IMR-90 (cell line): ENCODE results near the gene FOXP1. TPM values are rescaled to one million over a fixed set of nuclear protein-coding genes. Genes with fewer than 3 reads are reported as not detected.

ENCODE experiments used
- ATAC-seq: fragments of 200-7000 bp; cut with Tn5 transposase; 2 replicates; pipeline ENCODE4 v1.9.1; 2020; ENCODE audit warnings: low read depth, mild to moderate bottlenecking, moderate library complexity
- BruUV-seq: library from RNA; stranded (reverse); fragments of 400-500 nt; replicated peaks from 2 replicates; lab custom pipeline; 2021; lab: Mats Ljungman, UMichigan
- CTCF ChIA-PET: fragments of 300-600 bp; formaldehyde crosslinking; extraction: SDS; loops from one replicate; lab custom pipeline; 2021; ENCODE audit warnings: antibody characterized with exemption; lab: Yijun Ruan, JAX
- POLR2A ChIA-PET: fragments of 300-600 bp; sonication (Branson Sonifier 250); formaldehyde crosslinking; loops from one replicate; lab custom pipeline; 2022; ENCODE audit warnings: antibody characterized with exemption; ENCODE audit not compliant: unreplicated experiment; lab: Charles Lee
- DNase-seq: peaks from one replicate; pipeline ENCODE4 v3.0.0; 2013
- H2AFZ ChIP-seq: replicated peaks from 2 replicates; pipeline ENCODE3; 2013; ENCODE audit warnings: low read length, mild to moderate bottlenecking; ENCODE audit not compliant: poor library complexity
- H2AK5ac ChIP-seq: 2 replicates; pipeline ENCODE4 v1.6.1; 2013; ENCODE audit warnings: low read depth, low read length, inconsistent platforms
- H2AK9ac ChIP-seq: replicated peaks from 2 replicates; pipeline ENCODE3; 2013; ENCODE audit warnings: mild to moderate bottlenecking, low read depth, low read length, moderate library complexity; ENCODE audit not compliant: poor library complexity
- H2BK120ac ChIP-seq: 2 replicates; pipeline ENCODE4 v1.6.1; 2013; ENCODE audit warnings: low read depth, low read length, inconsistent platforms
- H2BK15ac ChIP-seq: 3 replicates; pipeline ENCODE4 v1.6.1; 2013; ENCODE audit warnings: low read depth, low read length, inconsistent platforms
- H2BK20ac ChIP-seq: 2 replicates; pipeline ENCODE4 v1.6.1; 2013; ENCODE audit warnings: low read depth, mild to moderate bottlenecking, inconsistent platforms, low read length, moderate library complexity
- H2BK5ac ChIP-seq: 2 replicates; pipeline ENCODE4 v1.6.1; 2013; ENCODE audit warnings: mild to moderate bottlenecking, low read depth, low read length, inconsistent platforms; ENCODE audit not compliant: poor library complexity, severe bottlenecking
- H3K14ac ChIP-seq: replicated peaks from 2 replicates; pipeline ENCODE4 v1.6.1; 2013; ENCODE audit warnings: low read depth, low read length, inconsistent platforms
- H3K18ac ChIP-seq: 2 replicates; pipeline ENCODE4 v1.6.1; 2013; ENCODE audit warnings: low read depth, low read length, control low read depth
- H3K23ac ChIP-seq: 2 replicates; pipeline ENCODE4 v1.6.1; 2013; ENCODE audit warnings: low read depth, low read length, inconsistent platforms
- H3K27ac ChIP-seq: 2 replicates; pipeline ENCODE4 v1.5.1; 2013; ENCODE audit warnings: mild to moderate bottlenecking, control low read depth, low read length; ENCODE audit not compliant: insufficient read depth
- H3K27me3 ChIP-seq: 2 replicates; pipeline ENCODE4 v1.6.1; 2013; ENCODE audit warnings: low read length; ENCODE audit not compliant: control insufficient read depth, insufficient read depth
- H3K36me3 ChIP-seq: 2 replicates; pipeline ENCODE4 v1.6.1; 2013; ENCODE audit warnings: low read length, mixed read lengths; ENCODE audit not compliant: control insufficient read depth, insufficient read depth
- H3K4ac ChIP-seq: 2 replicates; pipeline ENCODE4 v1.6.1; 2013; ENCODE audit warnings: low read depth, low read length, inconsistent platforms
- H3K4me1 ChIP-seq: 2 replicates; pipeline ENCODE4 v1.6.1; 2013; ENCODE audit warnings: low read length, mixed read lengths; ENCODE audit not compliant: control insufficient read depth, insufficient read depth
- H3K4me2 ChIP-seq: 2 replicates; pipeline ENCODE4 v1.6.1; 2013; ENCODE audit warnings: low read depth, mild to moderate bottlenecking, control low read depth, low read length, moderate library complexity
- H3K4me3 ChIP-seq: 2 replicates; pipeline ENCODE4 v1.5.1; 2013; ENCODE audit warnings: low read depth, mild to moderate bottlenecking, control low read depth, low read length, moderate library complexity; ENCODE audit not compliant: insufficient read depth
- H3K56ac ChIP-seq: 2 replicates; pipeline ENCODE4 v1.6.1; 2013; ENCODE audit warnings: low read length, inconsistent platforms; ENCODE audit not compliant: insufficient read depth; ENCODE audit errors: extremely low read depth
- H3K79me1 ChIP-seq, 2 experiments: 2 replicates each; pipeline ENCODE4 v1.6.1; 2013; ENCODE audit warnings: low read length in 2 of 2, inconsistent platforms in 1 of 2, low read depth in 1 of 2
- H3K9ac ChIP-seq: 2 replicates; pipeline ENCODE4 v1.6.1; 2013; ENCODE audit warnings: low read depth, low read length, control low read depth
- H3K9me1 ChIP-seq: 2 replicates; pipeline ENCODE4 v1.6.1; 2013; ENCODE audit warnings: low read length, inconsistent platforms; ENCODE audit not compliant: insufficient read depth
- H3K9me3 ChIP-seq: 2 replicates; pipeline ENCODE4 v1.6.1; 2013; ENCODE audit warnings: low read length; ENCODE audit not compliant: control insufficient read depth, insufficient read depth
- H4K20me1 ChIP-seq: 2 replicates; pipeline ENCODE4 v1.6.1; 2013; ENCODE audit warnings: low read length, inconsistent platforms; ENCODE audit not compliant: insufficient read depth
- H4K5ac ChIP-seq: 2 replicates; pipeline ENCODE4 v1.6.1; 2013; ENCODE audit warnings: mild to moderate bottlenecking, low read depth, low read length, control low read depth
- H4K8ac ChIP-seq, 2 experiments: 2 replicates each; pipeline ENCODE4 v1.6.1; 2013; ENCODE audit warnings: low read depth in 2 of 2, low read length in 2 of 2, control low read depth in 1 of 2, inconsistent platforms in 1 of 2
- H4K91ac ChIP-seq: 2 replicates; pipeline ENCODE4 v1.6.1; 2013; ENCODE audit warnings: low read depth, low read length, inconsistent platforms; ENCODE audit not compliant: insufficient read depth
- BHLHE40 ChIP-seq: fragments of 150-350 bp; IDR thresholded peaks from 2 replicates; pipeline ENCODE4 v1.6.1; 2016; ENCODE audit warnings: mild to moderate bottlenecking, low read depth, low read length
- CEBPB ChIP-seq: IDR thresholded peaks from 2 replicates; pipeline ENCODE4 v1.6.1; 2012; ENCODE audit warnings: low read depth, low read length, improper control_type of control experiment
- CHD1 ChIP-seq: IDR thresholded peaks from 2 replicates; pipeline ENCODE4 v1.6.1; 2012; ENCODE audit warnings: low read depth, low read length, improper control_type of control experiment
- CTCF ChIP-seq: conservative IDR thresholded peaks from 2 replicates; pipeline ENCODE4 v1.5.1; 2012; ENCODE audit warnings: mild to moderate bottlenecking, low read depth, low read length, improper control_type of control experiment
- ELK1 ChIP-seq: fragments of 150-350 bp; IDR thresholded peaks from 2 replicates; pipeline ENCODE4 v1.6.1; 2016; ENCODE audit warnings: low read depth, mild to moderate bottlenecking, low read length, moderate library complexity, borderline replicate concordance
- FOS ChIP-seq: fragments of 150-350 bp; IDR thresholded peaks from 2 replicates; pipeline ENCODE4 v1.6.1; 2016; ENCODE audit warnings: low read depth, low read length
- MAFK ChIP-seq: IDR thresholded peaks from 2 replicates; pipeline ENCODE4 v1.6.1; 2012; ENCODE audit warnings: low read depth, low read length, improper control_type of control experiment
- MAZ ChIP-seq: IDR thresholded peaks from 2 replicates; pipeline ENCODE4 v1.6.1; 2012; ENCODE audit warnings: low read depth, mild to moderate bottlenecking, low read length, improper control_type of control experiment, moderate library complexity, borderline replicate concordance
- MXI1 ChIP-seq: IDR thresholded peaks from 2 replicates; pipeline ENCODE4 v1.6.1; 2012; ENCODE audit warnings: low read depth, mild to moderate bottlenecking, low read length, moderate library complexity, borderline replicate concordance
- NFE2L2 ChIP-seq: fragments of 150-350 bp; IDR thresholded peaks from 2 replicates; pipeline ENCODE4 v1.6.1; 2016; ENCODE audit warnings: low read depth, mild to moderate bottlenecking, low read length
- POLR2A ChIP-seq: IDR thresholded peaks from 2 replicates; pipeline ENCODE4 v1.6.1; 2012; ENCODE audit warnings: mild to moderate bottlenecking, low read depth, low read length
- RAD21 ChIP-seq: IDR thresholded peaks from 2 replicates; pipeline ENCODE4 v1.6.1; 2012; ENCODE audit warnings: low read length, improper control_type of control experiment
- RCOR1 ChIP-seq: IDR thresholded peaks from 2 replicates; pipeline ENCODE4 v1.6.1; 2012; ENCODE audit warnings: mild to moderate bottlenecking, low read length, improper control_type of control experiment; ENCODE audit not compliant: insufficient replicate concordance
- RFX5 ChIP-seq: IDR thresholded peaks from 2 replicates; pipeline ENCODE4 v1.8.0; 2012; ENCODE audit warnings: low read depth, mild to moderate bottlenecking, low read length, moderate library complexity
- SMC3 ChIP-seq: fragments of 150-350 bp; IDR thresholded peaks from 2 replicates; pipeline ENCODE4 v1.6.1; 2016; ENCODE audit warnings: low read depth, mild to moderate bottlenecking, antibody characterized with exemption, low read length, moderate library complexity
- WGBS, 2 experiments: methylation state at CpG; one replicate each; pipeline versions ENCODE4 v1.1.5 to v1.1.7; 2013; ENCODE audit warnings: missing lambda C conversion rate in 2 of 2; ENCODE audit not compliant: insufficient read length in 1 of 2; ENCODE audit errors: extremely low coverage in 2 of 2; 5-methylcytosine and 5-hydroxymethylcytosine counted together
- dilution Hi-C: fragments of 300-500 bp; cut with HindIII; formaldehyde crosslinking; loops from one replicate; pipeline ENCODE4 v1.14.3; 2018; ENCODE audit warnings: low sequenced_read_pairs; ENCODE audit not compliant: unreplicated experiment
- in situ Hi-C: fragments of 300-500 bp; cut with MboI; formaldehyde crosslinking; loops from 3 replicates; pipeline ENCODE4 v1.14.3; 2019; ENCODE audit warnings: low sequenced_read_pairs, inconsistent platforms, mixed read lengths
- intact Hi-C: fragments of 100-400 bp; cut with micrococcal nuclease; formaldehyde crosslinking; loops from 2 replicates; pipeline ENCODE4 v1.10.0; 2022
- polyA plus RNA-seq, 3 experiments: library from polyadenylated mRNA; depleted of rRNA; stranded (reverse); fragments of >200 nt; gene quantifications; 2 replicates each; pipeline ENCODE4 v1.2.3, GENCODE V29; 2012; ENCODE audit warnings: low replicate concordance in 1 of 3
- total RNA-seq: library from RNA; depleted of rRNA; stranded (reverse); fragments of >200 nt; gene quantifications from 2 replicates; pipeline ENCODE4 v1.2.3, GENCODE V29; 2012

Gene FOXP1
- total and polyA plus RNA-seq, 2 of the 4 experiments (the other 2 are of a cell fraction) = 37.0 to 132 TPM

GRCh38 chr3:71152039-71152891, 431.3 kb downstream of the FOXP1 start:
- Histone ChIP-seq H3K9me1 (peaks cover 6% of the 10 kb centered on the region; the same call in 1 of the 2 replicates), H2BK5ac (no peak overlapping the region), H3K9me3 (no peaks in the 10 kb centered on the region), H2BK15ac (no peak overlapping the region), H3K27me3 (no peaks in the 10 kb centered on the region), H4K91ac (no peak overlapping the region), H3K4me1 (peaks cover 4% of the 10 kb centered on the region; the same call in 1 of the 2 replicates), H3K9ac (no peak overlapping the region), H2AK5ac (no peak overlapping the region), H3K23ac (no peak overlapping the region), H3K27ac (no peak overlapping the region), H4K8ac (no peak overlapping the region), H3K14ac (no peak overlapping the region), H2BK120ac (no peak overlapping the region), H3K4ac (no peak overlapping the region), H3K4me3 (no peak overlapping the region), H4K20me1 (no peaks in the 10 kb centered on the region), H4K5ac (no peak overlapping the region), H3K56ac (no peak overlapping the region), H3K18ac (no peak overlapping the region), H3K79me1 (peaks cover 18 to 24% of the 10 kb centered on the region in 2 experiments), H2AFZ (no peak overlapping the region), H2AK9ac (no peak overlapping the region), H2BK20ac (no peak overlapping the region), H3K4me2 (no peak overlapping the region), H3K36me3 (no peaks in the 10 kb centered on the region)
- in situ Hi-C loops (no loop called here), intact Hi-C loops (no loop called here), dilution Hi-C loops (no loop called here)
- POLR2A ChIA-PET = interaction anchor here (0.6 kb wide), 1 partner anchor 154 kb away, joined by 3 read pairs; no protein-coding TSS in a partner anchor
- DNase-seq (no peak), ATAC-seq (no peak)
- WGBS, 2 experiments = no CpG with 5 or more reads among the region's 4 CpGs
- BruUV-seq = no TSS peak
- CTCF ChIA-PET = no interaction called here
- TF ChIP-seq RAD21 (no peak), MAZ (no peak), ELK1 (no peak), MXI1 (no peak), RFX5 (no peak), CTCF (no peak), BHLHE40 (no peak), SMC3 (no peak), CHD1 (no peak), MAFK (no peak), NFE2L2 (no peak), CEBPB (no peak), RCOR1 (no peak), FOS (no peak), POLR2A (no peak)
